HG03571 (cell line): ENCODE measurements around the gene NBAS.
"Not testable (repeated sequence)": the region's sequence is repeated elsewhere in the genome, so short reads cannot be mapped to it uniquely, and the experiment has no call there.

Experiments used
- ATAC-seq: cut with Tn5 transposase; IDR thresholded peaks from one replicate; pipeline ENCODE4 v1.9.1; 2021; ENCODE audit not compliant: unreplicated experiment

The NBAS gene

DNA sequence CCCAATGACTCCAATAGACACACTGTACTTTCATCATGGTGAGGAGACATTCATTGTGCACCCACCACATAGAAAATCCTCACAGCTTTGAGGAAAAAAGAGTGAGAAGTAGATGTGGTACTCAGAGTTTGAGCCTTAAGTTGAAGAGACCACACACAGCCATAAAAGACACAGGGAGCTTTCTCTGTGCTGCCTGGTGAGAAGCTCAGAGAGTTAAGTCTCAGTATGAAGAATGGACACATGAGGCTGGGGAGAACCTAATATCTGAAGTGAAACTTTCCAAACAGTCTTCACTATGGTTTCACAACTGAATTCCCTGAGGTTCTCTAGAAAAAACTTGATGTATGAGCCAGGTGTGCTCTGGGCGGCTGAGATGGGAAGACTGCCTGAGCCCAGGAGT lies 237.9 kb downstream of the NBAS start:
- ATAC-seq = no peak

DNA sequence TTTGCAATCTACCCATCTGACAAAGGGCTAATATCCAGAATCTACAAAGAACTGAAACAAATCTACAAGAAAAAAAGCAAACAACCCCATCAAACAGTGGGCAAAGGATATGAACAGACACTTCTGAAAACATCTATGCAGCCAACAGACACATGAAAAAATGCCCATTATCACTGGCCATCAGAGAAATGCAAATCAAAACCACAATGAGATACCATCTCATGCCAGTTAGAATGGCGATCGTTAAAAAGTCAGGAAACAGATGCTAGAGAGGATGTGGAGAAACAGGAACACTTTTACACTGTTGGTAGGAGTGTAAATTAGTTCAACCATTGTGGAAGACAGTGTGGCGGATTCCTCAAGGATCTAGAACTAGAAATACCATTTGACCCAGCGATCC lies 239.7 kb downstream of the NBAS start:
- not testable (repeated sequence) for ATAC-seq

- no peak for ATAC-seq
Observed at GRCh38 chr2:15316370-15316814, 244.7 kb downstream of the NBAS start.

DNA sequence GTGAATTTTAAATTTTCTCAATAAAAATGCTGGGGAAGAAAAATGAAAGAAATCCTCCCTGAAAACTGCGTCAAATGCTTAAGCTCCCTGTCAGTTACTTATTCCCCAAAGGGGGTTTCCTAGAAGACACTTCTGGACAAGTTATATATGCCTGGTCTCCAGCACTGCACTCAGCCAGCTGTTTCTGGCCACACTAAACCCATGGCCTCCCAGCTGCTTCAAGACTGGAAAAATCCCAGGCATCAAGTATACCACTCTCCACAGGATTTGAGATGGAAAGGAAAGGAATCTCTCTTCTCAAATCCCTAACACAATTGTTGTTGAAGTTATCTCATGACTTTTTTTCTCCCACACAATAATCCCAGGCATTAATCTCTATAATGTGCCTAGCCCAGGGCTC lies 245.7 kb downstream of the NBAS start:
- ATAC-seq = no peak

DNA sequence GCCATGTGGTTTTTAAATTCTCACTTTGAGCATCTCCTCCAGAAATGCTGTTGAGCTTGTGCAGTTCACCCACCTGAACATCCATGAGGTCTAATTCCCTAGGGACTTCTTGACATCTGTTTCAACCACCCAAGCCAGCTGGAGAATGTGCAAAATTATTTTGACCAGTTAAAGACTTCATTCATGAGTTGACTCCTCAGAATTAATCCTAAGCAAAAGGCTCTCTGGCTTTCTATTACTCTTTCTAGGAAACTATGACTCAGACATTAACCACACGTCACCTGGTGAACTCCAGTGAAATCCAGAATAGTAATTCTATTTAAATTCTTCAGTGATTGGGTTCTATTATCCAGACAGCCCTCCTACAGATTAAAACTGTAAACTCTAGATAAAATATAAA lies 247.5 kb downstream of the NBAS start:
- peak; percentile 78 for ATAC-seq

DNA sequence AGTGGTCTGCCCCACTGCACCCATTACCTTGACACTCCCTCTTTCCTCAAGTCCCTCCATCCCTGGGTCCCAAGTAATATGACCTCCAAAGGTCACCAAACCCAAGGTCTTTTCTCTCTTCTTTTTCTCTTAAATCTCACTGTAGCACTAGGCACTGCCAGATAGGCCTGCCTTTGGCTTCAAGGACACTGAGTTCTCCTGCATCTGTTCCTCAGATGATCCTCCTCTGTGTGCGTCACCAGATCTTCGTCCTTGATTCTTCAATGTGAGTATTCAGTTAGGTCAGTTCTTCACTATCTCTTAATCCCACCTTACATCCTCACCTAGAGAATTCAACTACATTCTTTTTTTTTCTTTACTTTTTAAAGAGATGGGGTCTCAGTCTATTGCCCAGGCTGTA lies 249.2 kb downstream of the NBAS start:
- no peak for ATAC-seq

DNA sequence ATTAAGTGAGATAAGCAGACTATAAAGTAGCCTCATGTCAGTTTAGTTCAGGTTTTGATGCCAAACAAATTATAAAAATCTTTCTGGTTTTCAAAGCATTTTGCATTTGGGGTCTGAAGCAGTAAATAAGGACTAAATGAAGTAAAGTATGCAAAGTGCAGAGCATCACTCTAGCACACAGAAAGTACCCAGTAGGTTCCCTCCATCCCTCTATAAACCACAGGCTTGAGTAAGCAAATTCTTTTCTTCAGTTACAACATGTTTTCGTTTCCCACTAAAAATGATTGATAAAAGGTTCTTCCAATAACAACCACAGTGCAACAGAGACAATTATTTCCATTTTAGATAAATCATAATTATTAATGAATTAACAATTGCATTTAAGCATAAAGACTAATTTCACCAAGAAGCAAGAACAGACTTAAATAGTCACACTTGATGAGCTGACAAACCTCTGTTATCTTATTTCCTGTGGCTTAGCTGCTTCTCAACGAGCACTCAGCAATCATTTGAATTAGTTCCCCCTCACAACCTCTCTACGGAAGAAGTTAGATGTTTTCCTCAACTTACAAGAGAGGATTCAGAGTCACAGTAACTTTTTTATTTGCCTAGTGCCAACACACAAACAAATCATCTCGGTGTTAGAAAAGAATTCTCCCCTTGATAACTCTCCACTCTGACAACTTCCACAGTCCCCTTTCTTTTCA lies 249.8 kb downstream of the NBAS start:
- ATAC-seq = peak; percentile 62

DNA sequence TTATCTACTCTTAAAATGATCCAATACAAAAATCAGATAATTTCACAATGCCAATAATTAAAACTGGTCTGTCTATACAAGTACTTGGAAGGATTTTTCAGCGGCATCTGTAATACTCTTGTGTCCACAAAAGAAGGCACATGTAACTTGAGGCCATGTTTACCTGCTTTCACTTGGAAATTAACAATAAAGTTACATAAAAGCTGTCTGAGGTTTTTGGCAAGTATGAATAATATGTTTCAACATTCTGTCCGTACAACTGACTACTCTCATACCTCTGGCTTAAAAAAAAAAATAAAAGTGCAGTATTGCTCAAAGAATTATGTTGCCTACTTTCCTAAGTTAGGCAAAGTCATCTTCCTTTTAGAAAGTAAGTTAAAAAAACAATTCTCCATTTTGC lies 253.6 kb downstream of the NBAS start:
- ATAC-seq = no peak

DNA sequence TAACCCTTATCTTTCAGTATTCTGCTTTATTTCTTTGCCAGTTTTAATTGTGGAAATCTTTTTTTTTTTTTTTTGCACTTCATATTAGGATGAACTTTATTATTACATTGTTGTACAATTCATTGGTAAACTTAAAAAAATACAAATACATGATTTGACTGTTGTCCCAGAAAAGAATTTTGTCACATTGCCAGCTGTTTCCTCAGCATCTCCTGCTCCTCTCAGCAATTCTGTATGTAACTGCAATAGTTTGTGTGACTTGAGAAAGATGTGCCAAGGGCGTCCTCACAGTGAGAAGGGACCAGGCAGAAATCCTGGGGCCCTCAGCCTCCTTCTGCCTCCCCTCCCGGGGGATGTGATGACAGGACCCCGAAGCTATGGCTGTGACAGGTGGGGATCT lies 254.4 kb downstream of the NBAS start:
- ATAC-seq = no peak

- ATAC-seq = no peak
Observed at GRCh38 chr2:15303874-15304273, 257.3 kb downstream of the NBAS start.

GRCh38 chr2:15302154-15302553 lies 259.0 kb downstream of the NBAS start:
- ATAC-seq = no peak

DNA sequence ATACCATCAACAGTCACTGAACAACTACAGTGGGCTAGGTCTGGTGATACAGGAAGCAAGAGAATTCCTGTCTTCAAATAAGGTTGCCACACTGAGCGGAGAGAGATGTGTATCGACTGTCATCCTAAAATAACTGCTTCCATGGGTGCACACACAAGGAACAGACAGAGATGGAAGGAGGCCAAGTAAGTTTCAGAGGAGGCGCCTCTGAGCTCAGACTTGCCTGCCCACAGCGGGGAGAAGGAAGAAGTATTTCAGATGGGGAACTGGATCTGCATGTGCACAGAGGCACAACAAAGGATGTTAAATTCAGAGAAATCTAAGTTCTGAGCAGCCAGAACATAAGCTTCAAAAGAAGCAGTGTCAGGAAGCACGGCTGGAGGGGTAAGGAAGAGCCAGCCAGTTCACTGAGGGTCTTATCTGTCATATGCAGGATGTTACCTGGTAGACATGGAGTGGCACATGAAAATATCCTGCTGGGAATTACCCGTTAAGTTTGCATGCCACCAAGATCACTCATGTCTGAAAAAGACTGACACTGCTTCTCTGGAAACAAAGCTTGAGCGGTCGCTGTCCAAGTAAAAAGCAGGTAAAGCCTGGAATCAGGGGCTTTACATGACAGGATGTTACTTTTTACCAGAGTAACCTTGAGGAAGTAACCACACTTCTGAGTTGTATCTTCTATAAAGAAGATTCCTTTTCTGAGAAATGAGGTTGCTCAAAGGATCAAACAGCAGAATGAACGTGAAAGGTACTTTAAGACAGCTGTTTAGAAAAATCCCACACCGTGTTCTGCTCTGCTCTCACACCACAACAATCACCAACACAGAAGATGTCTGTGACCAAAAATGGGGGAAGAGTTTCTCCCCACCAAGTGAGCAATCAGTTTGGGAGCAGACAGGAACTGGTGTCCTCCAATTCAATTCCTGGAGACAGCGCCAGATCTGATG lies 260.2 kb downstream of the NBAS start:
- ATAC-seq = no peak

- ATAC-seq = no peak
Observed at GRCh38 chr2:15299904-15300520, 261.1 kb downstream of the NBAS start.

- ATAC-seq = no peak
Observed at GRCh38 chr2:15298770-15299169, 262.4 kb downstream of the NBAS start.

- ATAC-seq = peak; percentile 88
Observed at GRCh38 chr2:15293262-15293937, 267.7 kb downstream of the NBAS start.

DNA sequence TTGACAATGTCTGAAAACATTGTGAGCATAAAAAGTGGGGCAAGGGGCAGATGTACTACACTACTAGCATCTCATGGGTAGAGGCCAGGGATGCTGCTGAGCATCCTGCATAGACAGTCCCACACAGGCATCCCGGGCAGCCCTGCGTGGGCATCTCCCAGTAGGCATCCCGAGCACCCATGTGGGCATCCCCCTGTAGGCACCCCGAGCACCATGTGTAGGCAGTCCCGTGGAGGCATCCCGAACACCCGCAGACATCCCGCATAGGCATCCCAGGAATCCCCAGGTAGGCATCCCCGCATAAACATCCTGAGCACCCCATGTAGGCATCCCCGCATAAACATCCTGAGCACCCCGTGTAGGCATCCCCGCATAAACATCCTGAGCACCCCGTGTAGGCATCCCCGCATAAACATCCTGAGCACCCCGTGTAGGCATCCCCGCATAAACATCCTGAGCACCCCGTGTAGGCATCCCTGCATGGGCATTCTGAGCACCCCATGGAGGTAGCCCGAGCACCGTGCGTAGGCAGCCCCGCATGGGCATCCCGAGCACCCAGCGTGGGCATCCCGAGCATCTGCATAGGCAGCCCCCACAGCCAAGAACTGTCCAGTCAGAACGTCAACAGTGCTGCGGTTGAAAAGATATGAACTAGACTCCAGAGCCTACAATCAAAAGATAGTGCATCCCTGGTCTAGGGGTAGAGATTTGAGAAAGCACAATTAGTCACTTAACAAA lies 273.5 kb downstream of the NBAS start:
- ATAC-seq = no peak

DNA sequence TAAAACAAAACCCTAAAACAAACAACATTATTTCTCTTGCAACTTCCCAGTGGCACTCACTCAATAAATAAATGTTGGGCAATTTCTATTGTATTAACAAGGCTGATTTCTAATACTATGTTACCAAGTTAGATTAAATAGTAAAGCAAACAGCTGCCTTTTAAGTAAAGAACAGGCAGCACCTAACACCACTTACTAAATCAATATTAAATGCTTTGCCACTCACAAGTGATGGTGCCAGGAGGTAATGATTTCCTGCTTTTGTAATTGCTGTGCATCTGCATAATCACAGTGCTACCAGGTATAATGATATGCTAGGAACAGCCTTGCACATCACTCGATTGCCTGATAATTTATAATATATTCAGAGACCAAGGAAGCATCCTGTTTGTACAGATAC lies 276.5 kb downstream of the NBAS start:
- ATAC-seq = no peak

GRCh38 chr2:15281681-15282080 lies 279.5 kb downstream of the NBAS start:
- ATAC-seq = no peak

DNA sequence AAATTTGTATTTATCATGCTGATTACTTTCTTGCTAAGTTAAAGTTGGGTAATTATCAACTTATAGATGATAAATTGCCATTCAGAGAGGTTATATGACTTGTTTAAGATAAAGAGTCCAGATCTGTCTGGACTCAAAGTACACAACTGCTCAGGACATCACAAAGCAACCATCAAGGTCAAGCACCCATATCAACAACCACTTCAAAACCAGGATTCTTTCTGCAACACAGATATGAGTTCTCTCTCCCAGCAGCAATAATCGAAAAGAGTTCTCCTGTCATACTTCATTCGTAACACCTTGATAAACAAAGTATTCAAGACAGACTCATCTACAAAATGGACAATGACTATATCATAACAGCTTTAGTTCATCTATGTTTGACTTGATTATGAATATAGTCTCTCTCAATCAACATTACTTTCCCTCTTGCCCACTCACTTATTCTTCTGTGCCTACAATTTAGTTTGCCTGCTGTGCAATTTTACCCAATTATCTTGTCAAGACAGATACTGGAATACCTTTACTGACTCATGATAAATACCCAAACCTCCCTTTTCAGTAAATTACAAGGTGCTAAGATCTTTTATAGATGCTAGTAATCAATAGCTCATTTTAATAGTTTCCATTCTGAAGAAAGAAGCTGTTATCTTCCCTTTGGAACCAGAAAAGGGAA lies 281.8 kb downstream of the NBAS start:
- ATAC-seq = no peak

GRCh38 chr2:15278296-15278695 lies 282.8 kb downstream of the NBAS start:
- no peak for ATAC-seq
